Activated T-helper 1 cell treated with Interleukin-2 at 50 U/mL for 16 hours (primary cell): ENCODE measurements around the gene EAF2.
"Not testable (repeated sequence)": the region's sequence is repeated elsewhere in the genome, so short reads cannot be mapped to it uniquely, and the experiment has no call there.

Experiments used
- DNase-seq: peaks from one replicate; pipeline ENCODE4 v3.0.0-alpha.2; 2020; ENCODE audit warnings: low read depth

Gene EAF2

DNA sequence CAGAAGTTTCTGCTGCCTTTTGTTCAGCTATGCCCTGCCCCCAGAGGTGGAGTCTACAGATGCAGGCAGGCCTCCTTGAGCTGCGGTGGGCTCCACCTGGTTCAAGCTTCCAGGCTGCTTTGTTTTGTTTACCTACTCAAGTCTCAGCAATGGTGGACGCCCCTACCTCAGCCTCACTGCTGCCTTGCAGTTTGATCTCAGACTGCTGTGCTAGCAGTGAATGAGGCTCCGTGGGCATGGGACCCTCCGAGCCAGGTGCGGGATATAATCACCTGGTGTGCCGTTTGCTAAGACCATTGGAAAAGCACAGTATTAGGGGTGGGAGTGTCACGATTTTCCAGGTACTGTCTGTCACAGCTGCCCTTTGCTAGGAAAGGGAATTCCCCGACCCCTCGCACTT, 28.2 kb downstream of the EAF2 start:
- DNase-seq = not testable (repeated sequence)

GRCh38 chr3:121863801-121864200, 28.8 kb downstream of the EAF2 start:
- DNase-seq = no peak

DNA sequence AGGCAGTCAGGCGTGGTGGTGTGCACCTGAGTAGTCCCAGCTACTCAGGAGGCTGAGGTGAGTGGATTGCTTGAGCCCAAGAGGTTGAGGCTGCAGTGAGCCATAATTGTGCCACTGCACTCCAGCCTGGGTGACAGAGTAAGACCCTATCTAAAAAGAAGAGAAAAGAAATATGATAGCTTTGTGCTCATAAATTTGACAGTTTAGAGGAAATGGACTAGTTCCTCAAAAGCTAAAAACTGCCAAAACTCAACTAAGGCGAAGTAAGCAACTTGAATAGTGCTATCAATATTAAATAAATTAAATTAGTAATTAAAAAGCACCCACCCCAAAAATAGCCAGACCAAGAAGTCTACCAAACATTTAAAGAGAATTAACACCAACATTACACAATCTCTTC, 34.7 kb downstream of the EAF2 start:
- DNase-seq = no peak

DNA sequence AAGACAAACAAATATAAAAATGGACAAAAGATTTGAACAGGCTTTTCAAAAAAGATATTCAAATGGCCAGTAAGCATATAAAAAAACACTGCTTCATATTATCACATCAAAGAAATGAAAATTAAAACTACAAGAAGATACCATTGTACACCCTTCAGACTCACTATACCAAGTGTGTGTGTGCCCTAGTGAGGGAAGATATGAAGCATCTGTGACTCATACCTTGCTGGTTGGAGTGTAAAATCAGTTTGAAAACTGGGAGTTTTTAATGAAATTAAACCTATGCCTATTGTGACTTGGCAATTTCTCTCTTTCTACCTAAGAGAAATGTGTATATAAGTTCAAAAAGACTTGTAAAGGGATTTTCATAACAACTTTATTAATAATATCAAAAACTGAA, 35.7 kb downstream of the EAF2 start:
- no peak for DNase-seq

DNA sequence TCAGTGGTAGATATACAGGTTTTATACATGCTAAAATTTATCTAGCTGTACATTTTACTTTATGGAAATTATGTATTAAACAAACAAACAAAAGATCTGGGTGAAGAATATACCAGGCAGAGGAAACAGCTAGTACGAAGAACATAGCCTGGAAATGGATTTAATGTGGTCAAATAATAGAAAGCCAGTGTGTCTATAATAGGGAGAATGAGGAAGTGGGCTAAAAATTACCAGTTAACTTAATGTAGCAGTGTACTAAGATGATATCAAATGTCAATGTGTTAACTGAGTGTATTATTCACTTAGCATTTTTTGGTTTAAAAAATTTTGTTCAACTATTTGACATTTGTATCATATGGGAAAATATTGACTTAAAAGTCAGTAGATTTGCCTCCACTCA, 36.4 kb downstream of the EAF2 start:
- DNase-seq = no peak

DNA sequence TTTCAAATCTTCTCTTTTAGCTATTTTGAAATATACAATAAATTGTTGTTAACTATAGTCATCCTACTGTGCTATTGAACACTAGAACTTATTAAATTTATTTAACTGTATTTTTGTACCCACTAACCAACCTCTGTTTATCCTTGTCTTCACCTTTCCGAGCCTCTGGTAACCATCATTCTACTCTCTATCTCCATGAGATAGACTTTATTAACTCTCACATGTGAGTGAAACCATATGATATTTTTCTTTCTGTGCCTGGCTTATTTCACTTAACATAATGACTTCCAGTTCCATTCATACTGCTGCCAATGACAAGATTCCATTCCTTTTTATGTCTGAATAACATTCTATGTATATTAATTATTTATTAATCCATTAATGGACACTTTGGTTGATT, 43.4 kb downstream of the EAF2 start:
- no peak for DNase-seq

DNA sequence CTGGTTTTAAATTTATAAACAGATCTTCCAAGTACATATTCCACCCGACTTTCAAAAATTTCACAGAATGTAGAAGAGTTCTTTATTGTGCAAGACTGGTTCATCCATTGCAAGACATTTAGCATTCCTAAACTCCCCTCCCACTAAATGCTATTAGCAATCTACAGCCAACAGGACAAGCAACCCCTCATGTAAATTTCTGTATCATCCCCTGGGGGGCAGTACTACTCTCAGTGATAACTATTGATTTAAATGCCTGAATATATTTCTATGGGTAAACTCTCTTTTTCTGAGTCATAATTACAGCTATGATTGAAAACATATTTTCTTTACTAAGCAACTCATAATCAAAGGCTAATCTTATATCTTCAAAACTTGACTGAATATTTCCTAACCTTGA, 48.5 kb downstream of the EAF2 start:
- no peak for DNase-seq

GRCh38 chr3:121885386-121885785, 50.4 kb downstream of the EAF2 start:
- DNase-seq = no peak

- DNase-seq = no peak
These were observed 59.4 kb downstream of the EAF2 start, which contains the start of gene SLC15A2 for GRCh38 chr3:121894301-121894990. SLC15A2 (plus strand) TSS chr3:121894401; CDS start chr3:121894477, 76 bp downstream.

GRCh38 chr3:121895121-121895520, 60.1 kb downstream of the EAF2 start:
- no peak for DNase-seq

- no peak for DNase-seq
These were observed 60.7 kb downstream of the EAF2 start for GRCh38 chr3:121895736-121896135.

DNA sequence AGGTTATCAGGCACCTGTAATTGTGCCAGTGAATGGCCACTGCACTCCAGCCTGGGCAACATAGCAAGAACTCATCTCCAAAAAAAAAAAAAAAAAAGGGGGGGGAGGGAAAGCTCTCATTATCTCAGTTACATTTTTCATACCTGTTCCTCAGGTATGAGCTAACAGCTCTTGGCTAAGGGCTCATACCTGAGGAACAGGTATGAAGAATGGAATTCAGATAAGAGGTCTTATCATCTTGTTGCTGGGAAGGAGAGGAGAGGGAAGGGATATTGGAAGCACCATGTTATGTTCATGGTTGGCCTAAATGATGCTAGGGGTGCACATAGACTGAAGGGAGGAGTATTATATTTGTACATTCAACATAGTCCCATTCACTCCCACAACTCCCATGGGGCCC, 61.8 kb downstream of the EAF2 start:
- DNase-seq = no peak

DNA sequence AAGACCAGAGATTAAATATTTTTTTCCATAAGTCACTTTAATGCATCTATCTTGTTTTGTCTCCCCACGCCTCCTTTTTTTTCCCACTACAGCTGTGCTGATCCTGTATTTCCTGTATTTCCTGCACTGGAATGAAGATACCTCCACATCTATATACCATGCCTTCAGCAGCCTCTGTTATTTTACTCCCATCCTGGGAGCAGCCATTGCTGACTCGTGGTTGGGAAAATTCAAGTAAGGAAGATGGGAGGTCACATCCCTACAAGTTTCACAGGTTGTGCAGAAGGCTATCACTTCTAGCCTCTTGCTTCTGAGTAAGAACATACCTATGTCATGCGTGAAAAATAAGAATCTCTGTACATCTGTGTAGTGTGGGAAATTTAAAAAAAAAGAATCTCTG, 62.3 kb downstream of the EAF2 start:
- no peak for DNase-seq

GRCh38 chr3:121913305-121913990, 78.4 kb downstream of the EAF2 start:
- no peak for DNase-seq

- DNase-seq = no peak
These were observed 79.3 kb downstream of the EAF2 start for GRCh38 chr3:121914081-121914998.

DNA sequence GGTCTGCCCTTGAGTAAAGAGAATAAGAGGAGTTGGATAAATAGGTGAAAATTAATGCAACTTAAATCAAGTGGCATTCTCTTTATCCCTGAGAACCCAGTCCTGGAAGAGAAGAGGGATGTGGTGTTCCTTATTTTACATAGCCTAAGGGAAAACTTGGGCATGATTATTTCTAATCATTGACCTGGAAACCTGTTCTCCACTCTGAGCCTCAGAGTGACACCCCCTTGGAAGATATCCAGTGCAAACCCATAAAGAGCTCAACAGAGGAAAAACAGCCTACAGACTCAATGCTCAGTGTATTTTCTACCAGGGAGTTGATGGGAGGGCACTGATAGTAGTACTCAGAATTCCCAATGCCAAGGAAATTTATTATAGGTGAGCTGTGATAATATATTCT, 81.2 kb downstream of the EAF2 start:
- no peak for DNase-seq

DNA sequence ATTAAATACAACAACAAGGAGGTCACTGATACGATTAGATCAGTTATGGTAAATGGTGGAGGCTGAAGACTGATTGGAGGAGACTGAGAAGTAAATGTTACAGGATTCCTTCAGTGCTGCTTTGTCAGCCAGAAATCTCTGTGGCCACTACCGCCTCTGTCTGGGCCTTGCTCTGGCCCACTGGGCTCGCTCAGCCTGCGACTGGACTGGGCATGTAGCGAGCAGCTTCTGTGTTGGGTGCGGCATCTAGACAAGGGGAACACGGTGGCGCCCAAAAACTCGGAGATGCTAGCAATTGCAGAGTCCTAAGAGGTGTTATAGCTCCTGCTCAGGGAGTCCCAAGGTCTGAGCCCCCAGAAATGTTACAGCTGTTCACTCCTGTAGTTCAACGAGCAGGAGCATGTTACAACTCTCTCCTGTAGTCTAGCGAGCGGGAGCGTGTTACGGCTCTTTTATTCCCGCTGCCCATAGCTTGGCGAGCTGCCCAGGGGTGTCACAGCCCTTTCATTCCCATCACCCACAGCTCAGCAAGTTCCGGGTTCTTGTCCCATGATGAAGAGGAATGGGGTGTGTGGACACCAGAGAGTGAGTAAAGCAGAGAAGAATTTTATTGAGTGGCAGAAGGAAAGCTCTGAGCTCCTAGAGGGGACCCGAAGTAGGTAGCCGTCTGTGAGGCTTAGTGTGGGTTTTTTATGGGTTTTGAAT, 83.9 kb downstream of the EAF2 start:
- DNase-seq = no peak

DNA sequence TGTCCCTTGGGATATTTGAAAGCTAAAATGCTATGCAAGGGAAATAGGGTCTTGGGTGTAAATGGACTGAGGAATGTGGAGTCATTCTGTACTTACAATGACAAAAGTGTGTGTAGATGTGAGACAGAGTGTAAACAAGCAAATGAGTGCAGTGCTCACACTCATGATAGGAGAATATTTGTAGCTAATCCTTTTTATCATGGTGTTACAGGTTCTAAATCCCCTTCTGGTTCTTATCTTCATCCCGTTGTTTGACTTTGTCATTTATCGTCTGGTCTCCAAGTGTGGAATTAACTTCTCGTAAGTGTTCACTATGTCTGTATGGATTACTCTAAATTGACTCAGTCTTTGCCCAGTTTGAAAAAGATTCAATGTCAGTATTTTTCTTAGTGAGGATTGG, 89.7 kb downstream of the EAF2 start:
- no peak for DNase-seq

- no peak for DNase-seq
These were observed 91.4 kb downstream of the EAF2 start for GRCh38 chr3:121926380-121926779.
